PC-3 (cell line): ENCODE results near the gene ZDHHC5. TPM values are rescaled to one million over a fixed set of nuclear protein-coding genes. Genes with fewer than 3 reads are reported as not detected.

Source experiments
- ATAC-seq: fragments of 200-7000 bp; cut with Tn5 transposase; 2 replicates; pipeline ENCODE4 v1.9.1; 2020; ENCODE audit warnings: mild to moderate bottlenecking, moderate library complexity
- BruUV-seq: library from RNA; stranded (reverse); fragments of 400-500 nt; replicated peaks from 2 replicates; lab custom pipeline; 2021; lab: Mats Ljungman, UMichigan
- CTCF ChIA-PET: fragments of 300-600 bp; sonication (Branson Sonifier 250); formaldehyde crosslinking; loops from one replicate; lab custom pipeline; 2022; ENCODE audit warnings: antibody characterized with exemption; lab: Charles Lee
- POLR2A ChIA-PET: fragments of 300-600 bp; sonication (Branson Sonifier 250); formaldehyde crosslinking; loops from one replicate; lab custom pipeline; 2022; ENCODE audit warnings: antibody characterized with exemption; ENCODE audit not compliant: unreplicated experiment; lab: Charles Lee
- DNase-seq: peaks from one replicate; pipeline ENCODE4 v3.0.0-alpha.2; 2015
- H2AFZ ChIP-seq: fragments of 300-600 bp; sonication (generic); 2 replicates; pipeline ENCODE4 v1.6.0; 2016; ENCODE audit warnings: antibody characterized with exemption, low read length
- H3F3A ChIP-seq: fragments of 300-600 bp; sonication (generic); one replicate; pipeline ENCODE4 v1.6.0; 2017; ENCODE audit warnings: antibody characterized with exemption, low read length, control low read depth, mild to moderate bottlenecking; ENCODE audit not compliant: unreplicated experiment
- H3K27ac ChIP-seq: fragments of 300-600 bp; sonication (generic); 2 replicates; pipeline ENCODE4 v1.5.1; 2016; ENCODE audit warnings: mild to moderate bottlenecking, low read length
- H3K27me3 ChIP-seq: fragments of 300-600 bp; sonication (generic); 2 replicates; pipeline ENCODE4 v1.6.1; 2016; ENCODE audit warnings: low read length, mixed read lengths
- H3K36me3 ChIP-seq: fragments of 300-600 bp; sonication (generic); 2 replicates; pipeline ENCODE4 v1.6.1; 2016; ENCODE audit warnings: low read depth, mixed run types, low read length, mixed read lengths
- H3K4me1 ChIP-seq: fragments of 300-600 bp; sonication (generic); 2 replicates; pipeline ENCODE4 v1.5.1; 2016; ENCODE audit warnings: low read length; ENCODE audit not compliant: insufficient read depth
- H3K4me2 ChIP-seq: fragments of 300-600 bp; sonication (generic); 2 replicates; pipeline ENCODE4 v1.6.0; 2016; ENCODE audit warnings: low read length
- H3K4me3 ChIP-seq: fragments of 300-600 bp; sonication (generic); 2 replicates; pipeline ENCODE4 v1.5.1; 2016; ENCODE audit warnings: mild to moderate bottlenecking, low read length, mixed read lengths
- H3K79me2 ChIP-seq: fragments of 300-600 bp; sonication (generic); 2 replicates; pipeline ENCODE4 v1.6.1; 2017; ENCODE audit warnings: low read length, mixed read lengths
- H3K9ac ChIP-seq: fragments of 300-600 bp; sonication (generic); 2 replicates; pipeline ENCODE4 v1.6.0; 2016; ENCODE audit warnings: mild to moderate bottlenecking, low read length
- H3K9me2 ChIP-seq: fragments of 300-600 bp; sonication (generic); replicated peaks from 2 replicates; pipeline ENCODE4 v1.6.1; 2016; ENCODE audit warnings: mixed run types, low read length, mixed read lengths
- H3K9me3 ChIP-seq: fragments of 300-600 bp; sonication (generic); 2 replicates; pipeline ENCODE4 v1.6.1; 2016; ENCODE audit warnings: low read length, mixed read lengths
- H4K20me1 ChIP-seq: fragments of 300-600 bp; sonication (generic); 2 replicates; pipeline ENCODE4 v1.6.1; 2016; ENCODE audit warnings: low read length, mixed read lengths
- EZH2 ChIP-seq: fragments of 300-600 bp; sonication (generic); IDR thresholded peaks from one replicate; pipeline ENCODE4 v1.6.1; 2017; ENCODE audit warnings: antibody characterized with exemption, mild to moderate bottlenecking, low read length; ENCODE audit not compliant: unreplicated experiment
- EZH2phosphoT487 ChIP-seq: fragments of 300-600 bp; sonication (generic); IDR thresholded peaks from 2 replicates; pipeline ENCODE4 v1.6.1; 2018; ENCODE audit warnings: mild to moderate bottlenecking, antibody characterized with exemption, low read length, borderline replicate concordance
- intact Hi-C: fragments of 100-400 bp; cut with micrococcal nuclease; formaldehyde crosslinking; loops from 2 replicates; pipeline ENCODE4 v1.9.0; 2023
- total RNA-seq: library from RNA; depleted of rRNA; stranded (reverse); fragments of >200 nt; gene quantifications from 2 replicates; pipeline ENCODE4 v1.2.3, GENCODE V29; 2014
- TF ChIP-seq, protein P1 (sequence below): fragments of 300-600 bp; sonication (generic); conservative IDR thresholded peaks from 2 replicates; pipeline ENCODE4 v1.5.1; 2017; ENCODE audit warnings: antibody characterized with exemption, low read depth, mild to moderate bottlenecking, low read length

ZDHHC5 gene
- total RNA-seq, 1 experiment from 2014 or later, result 86.7 TPM

DNA sequence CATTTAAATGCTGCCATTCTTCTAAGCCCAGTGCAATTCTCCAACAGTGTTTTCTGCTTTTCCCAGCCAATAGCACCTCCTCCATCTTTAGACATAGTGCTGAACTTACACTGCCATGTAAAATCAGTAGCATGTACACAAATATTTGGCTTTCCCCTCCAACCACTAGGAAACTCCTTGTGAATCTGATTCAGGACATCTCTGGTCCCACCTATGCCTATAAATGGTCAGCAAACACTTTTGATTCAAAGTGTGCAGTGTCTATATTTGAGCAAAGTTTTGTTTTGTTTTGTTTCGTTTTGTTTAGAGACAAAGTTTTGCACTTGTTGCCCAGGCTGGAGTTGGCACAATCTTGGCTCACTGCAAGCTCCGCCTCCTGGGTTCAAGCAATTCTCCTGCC lies 43.0 kb upstream of the ZDHHC5 start:
- Histone ChIP-seq H2AFZ (no peak overlapping the region), H3K4me2 (no peak overlapping the region), H4K20me1 (no peaks in the 10 kb centered on the region), H3K27ac (no peak overlapping the region), H3K9me3 (no peaks in the 10 kb centered on the region), H3K9me2 (no peaks in the 10 kb centered on the region), H3K27me3 (no peaks in the 10 kb centered on the region), H3K4me3 (no peak overlapping the region), H3F3A (no peaks in the 10 kb centered on the region), H3K79me2 (no peaks in the 10 kb centered on the region), H3K9ac (no peak overlapping the region), H3K36me3 (no peaks in the 10 kb centered on the region), H3K4me1 (no peaks in the 10 kb centered on the region)
- ChIA-PET POLR2A (no interaction called here), CTCF (no interaction called here)
- ATAC-seq (no peak), DNase-seq (no peak)
- BruUV-seq, result no TSS peak
- no peak for TF ChIP-seq EZH2
- TF ChIP-seq EZH2phosphoT487, result no peak
- TF ChIP-seq, protein P1, sequence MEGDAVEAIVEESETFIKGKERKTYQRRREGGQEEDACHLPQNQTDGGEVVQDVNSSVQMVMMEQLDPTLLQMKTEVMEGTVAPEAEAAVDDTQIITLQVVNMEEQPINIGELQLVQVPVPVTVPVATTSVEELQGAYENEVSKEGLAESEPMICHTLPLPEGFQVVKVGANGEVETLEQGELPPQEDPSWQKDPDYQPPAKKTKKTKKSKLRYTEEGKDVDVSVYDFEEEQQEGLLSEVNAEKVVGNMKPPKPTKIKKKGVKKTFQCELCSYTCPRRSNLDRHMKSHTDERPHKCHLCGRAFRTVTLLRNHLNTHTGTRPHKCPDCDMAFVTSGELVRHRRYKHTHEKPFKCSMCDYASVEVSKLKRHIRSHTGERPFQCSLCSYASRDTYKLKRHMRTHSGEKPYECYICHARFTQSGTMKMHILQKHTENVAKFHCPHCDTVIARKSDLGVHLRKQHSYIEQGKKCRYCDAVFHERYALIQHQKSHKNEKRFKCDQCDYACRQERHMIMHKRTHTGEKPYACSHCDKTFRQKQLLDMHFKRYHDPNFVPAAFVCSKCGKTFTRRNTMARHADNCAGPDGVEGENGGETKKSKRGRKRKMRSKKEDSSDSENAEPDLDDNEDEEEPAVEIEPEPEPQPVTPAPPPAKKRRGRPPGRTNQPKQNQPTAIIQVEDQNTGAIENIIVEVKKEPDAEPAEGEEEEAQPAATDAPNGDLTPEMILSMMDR, result no peak
- intact Hi-C loops, result no loop called here

DNA sequence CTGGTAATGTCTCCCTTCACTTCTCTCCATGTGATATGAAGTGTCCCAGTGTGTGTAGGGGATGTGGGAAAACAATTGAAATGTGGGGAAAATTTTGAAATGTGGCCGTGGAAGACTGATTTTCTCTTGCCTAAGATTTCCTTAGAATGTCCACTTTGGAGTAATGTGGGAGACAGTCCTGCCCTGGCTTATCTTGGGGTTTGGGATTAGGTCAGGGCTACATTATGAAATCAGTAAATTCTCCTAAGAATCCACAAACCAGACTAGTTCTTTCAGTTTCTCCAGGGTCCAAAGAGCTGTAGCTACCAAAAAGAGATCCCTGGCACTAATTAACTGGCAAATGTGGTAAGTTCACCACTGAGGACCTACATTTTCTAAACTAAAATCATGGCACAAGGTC lies 41.0 kb upstream of the ZDHHC5 start:
- Histone ChIP-seq H3K9ac (no peak overlapping the region), H3K9me2 (no peaks in the 10 kb centered on the region), H3K27me3 (no peaks in the 10 kb centered on the region; the same call in 1 of the 2 replicates), H3K4me3 (no peak overlapping the region), H3K79me2 (no peaks in the 10 kb centered on the region), H3K9me3 (no peaks in the 10 kb centered on the region), H3K36me3 (no peaks in the 10 kb centered on the region), H3K4me2 (no peak overlapping the region), H3F3A (no peaks in the 10 kb centered on the region), H3K27ac (no peak overlapping the region), H2AFZ (no peak overlapping the region), H3K4me1 (no peaks in the 10 kb centered on the region), H4K20me1 (no peaks in the 10 kb centered on the region)
- intact Hi-C loops, result no loop called here
- DNase-seq (no peak), ATAC-seq (no peak)
- ChIA-PET CTCF (interaction anchor here (0.5 kb wide), 1 partner anchor 11 kb away, joined by 10 read pairs; no protein-coding TSS in a partner anchor), POLR2A (no interaction called here)
- BruUV-seq, result no TSS peak
- TF ChIP-seq EZH2 (no peak), EZH2phosphoT487 (no peak)
- TF ChIP-seq, protein P1, result no peak

DNA sequence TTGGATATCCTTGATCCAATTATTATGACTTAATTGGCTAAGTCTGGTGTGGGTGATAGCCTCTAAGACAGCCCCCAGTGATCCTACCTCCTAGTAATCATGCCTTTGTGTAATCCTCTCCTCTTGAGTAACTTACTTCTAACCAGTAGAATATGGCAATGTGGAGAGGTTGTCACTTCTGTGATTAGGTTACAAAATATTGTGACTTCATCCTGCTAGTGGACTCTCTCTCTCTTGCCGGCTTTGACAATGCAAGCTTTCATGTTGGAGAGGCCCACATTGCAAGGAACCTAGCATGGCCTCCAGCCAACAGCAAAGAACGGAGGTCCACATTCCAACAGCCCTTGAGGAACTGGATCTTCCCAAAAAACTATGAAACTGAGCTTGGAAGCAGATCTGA lies 37.7 kb upstream of the ZDHHC5 start:
- Histone ChIP-seq H3K9ac (no peak overlapping the region), H3K9me2 (no peaks in the 10 kb centered on the region), H3K4me1 (no peaks in the 10 kb centered on the region), H3K27me3 (peaks cover 8% of the 10 kb centered on the region), H3K79me2 (no peaks in the 10 kb centered on the region), H3K9me3 (no peaks in the 10 kb centered on the region), H4K20me1 (no peaks in the 10 kb centered on the region), H3K4me3 (no peak overlapping the region), H3F3A (no peaks in the 10 kb centered on the region), H3K36me3 (no peaks in the 10 kb centered on the region), H2AFZ (no peak overlapping the region), H3K27ac (no peak overlapping the region), H3K4me2 (no peak overlapping the region)
- POLR2A ChIA-PET, result no interaction called here
- BruUV-seq, result no TSS peak
- intact Hi-C loops, result no loop called here
- ATAC-seq, result no peak
- CTCF ChIA-PET, result no interaction called here
- TF ChIP-seq, protein P1, result no peak
- TF ChIP-seq EZH2phosphoT487, result no peak
- TF ChIP-seq EZH2, result no peak
- DNase-seq, result no peak
